AG04450 (cell line): ENCODE data around the gene FBXL4. TPM values are rescaled to one million over a fixed set of nuclear protein-coding genes. Genes with fewer than 3 reads are reported as not detected.

Experiments
- CTCF ChIA-PET: fragments of 300-600, 350-600 bp; formaldehyde crosslinking; extraction: SDS; loops from one replicate; lab custom pipeline; 2022; ENCODE audit warnings: antibody characterized with exemption, inconsistent platforms; lab: Charles Lee
- POLR2A ChIA-PET: fragments of 350-600 bp; formaldehyde crosslinking; extraction: SDS; loops from one replicate; lab custom pipeline; 2021; ENCODE audit warnings: antibody characterized with exemption, inconsistent platforms; lab: Yijun Ruan, JAX
- DNase-seq: peaks from one replicate; pipeline ENCODE4 v3.0.0-alpha.2; 2011; ENCODE audit warnings: low read depth, low spot score
- H3K27ac ChIP-seq: one replicate; pipeline ENCODE4 v1.5.1; 2012; ENCODE audit warnings: low read depth, low read length, control low read depth
- H3K27me3 ChIP-seq: one replicate; pipeline ENCODE4 v1.6.0; 2012; ENCODE audit warnings: low read length; ENCODE audit not compliant: control insufficient read depth, insufficient read depth
- H3K4me3 ChIP-seq: 2 replicates; pipeline ENCODE4 v1.5.1; 2011; ENCODE audit warnings: mild to moderate bottlenecking, low read depth, low read length, control low read depth
- H3K9me3 ChIP-seq: 2 replicates; pipeline ENCODE4 v1.5.1; 2012; ENCODE audit warnings: low read length; ENCODE audit not compliant: control insufficient read depth, insufficient read depth
- CTCF ChIP-seq: IDR thresholded peaks from 2 replicates; pipeline ENCODE4 v1.5.1; 2011; ENCODE audit warnings: low read depth, low read length, control low read depth, inconsistent platforms
- polyA plus RNA-seq: library from polyadenylated mRNA; depleted of rRNA; stranded (reverse); fragments of >200 nt; gene quantifications from 2 replicates; pipeline ENCODE4 v1.2.3, GENCODE V29; 2011

The FBXL4 gene
- polyA plus RNA-seq, 1 experiment, result 20.1 TPM

GRCh38 chr6:98877250-98877649 is 70.5 kb downstream of the FBXL4 start:
- ChIA-PET CTCF (no interaction called here), POLR2A (no interaction called here)
- TF ChIP-seq CTCF, result no peak
- Histone ChIP-seq H3K9me3 (no peaks in the 10 kb centered on the region), H3K27me3 (no peaks in the 10 kb centered on the region), H3K4me3 (no peak overlapping the region), H3K27ac (no peak overlapping the region)
- DNase-seq, result no peak

GRCh38 chr6:98875375-98875774 is 72.4 kb downstream of the FBXL4 start:
- DNase-seq, result no peak
- ChIA-PET CTCF (no interaction called here), POLR2A (no interaction called here)
- no peak for TF ChIP-seq CTCF
- H3K9me3 ChIP-seq, result no peaks in the 10 kb centered on the region
- no peaks in the 10 kb centered on the region for H3K27me3 ChIP-seq
- H3K27ac ChIP-seq, result no peak overlapping the region
- no peak overlapping the region for H3K4me3 ChIP-seq

GRCh38 chr6:98871821-98872220 is 75.9 kb downstream of the FBXL4 start:
- no peak overlapping the region for H3K4me3 ChIP-seq
- no peaks in the 10 kb centered on the region for H3K9me3 ChIP-seq
- H3K27ac ChIP-seq, result no peak overlapping the region
- POLR2A ChIA-PET, result interaction anchor here (0.6 kb wide), 1 partner anchor 38 kb away, joined by 5 read pairs; no protein-coding TSS in a partner anchor
- no peaks in the 10 kb centered on the region for H3K27me3 ChIP-seq
- DNase-seq, result no peak
- no peak for TF ChIP-seq CTCF
- CTCF ChIA-PET, result interaction anchor here (1.3 kb wide), 1 partner anchor 26 kb away, joined by 3 read pairs; no protein-coding TSS in a partner anchor

- H3K4me3 ChIP-seq, result no peak overlapping the region
- no peaks in the 10 kb centered on the region for H3K9me3 ChIP-seq
- no peak overlapping the region for H3K27ac ChIP-seq
- CTCF ChIA-PET, result interaction anchor here (1.3 kb wide), 1 partner anchor 25 kb away, joined by 3 read pairs; no protein-coding TSS in a partner anchor
- no peak for DNase-seq
- no peaks in the 10 kb centered on the region for H3K27me3 ChIP-seq
- POLR2A ChIA-PET, result no interaction called here
- TF ChIP-seq CTCF, result no peak
Measured at GRCh38 chr6:98871057-98871456, 76.7 kb downstream of the FBXL4 start.

GRCh38 chr6:98864497-98864896 is 83.2 kb downstream of the FBXL4 start:
- no peaks in the 10 kb centered on the region for H3K27me3 ChIP-seq
- H3K27ac ChIP-seq, result no peak overlapping the region
- CTCF ChIA-PET, result no interaction called here
- DNase-seq, result no peak
- no peaks in the 10 kb centered on the region for H3K9me3 ChIP-seq
- no peak for TF ChIP-seq CTCF
- POLR2A ChIA-PET, result no interaction called here
- H3K4me3 ChIP-seq, result no peak overlapping the region
